B cell (primary cell): ENCODE data around the gene NAE1. TPM values are rescaled to one million over a fixed set of nuclear protein-coding genes. Genes with fewer than 3 reads are reported as not detected.

ENCODE experiments used
- ATAC-seq: fragments of 200-7000 bp; cut with Tn5 transposase; one replicate; pipeline ENCODE4 v1.10.0; 2021; ENCODE audit warnings: low read depth, mild to moderate bottlenecking, moderate number of reproducible peaks, moderate library complexity
- CTCF ChIA-PET: fragments of 350-600 bp; sonication (Branson Sonifier 250); formaldehyde crosslinking; loops from one replicate; lab custom pipeline; 2021; ENCODE audit warnings: antibody characterized with exemption, inconsistent platforms; lab: Charles Lee
- POLR2A ChIA-PET: fragments of 350-600 bp; sonication (Branson Sonifier 250); formaldehyde crosslinking; loops from one replicate; lab custom pipeline; 2021; ENCODE audit warnings: antibody characterized with exemption; lab: Charles Lee
- DNase-seq: peaks from one replicate; pipeline ENCODE4 v3.0.0; 2013
- H2AFZ ChIP-seq: 2 replicates; pipeline ENCODE4 v1.6.1; 2012; ENCODE audit warnings: mild to moderate bottlenecking, low read depth, low read length; ENCODE audit not compliant: insufficient read depth, poor library complexity, severe bottlenecking
- H3K27ac ChIP-seq, 2 donors: 1 replicate in 1 of 2; 2 replicates in 1 of 2; pipeline ENCODE4 v1.5.1; 2012 to 2013; ENCODE audit warnings: low read length in 2 of 2, mild to moderate bottlenecking in 2 of 2, moderate library complexity in 1 of 2
- H3K27me3 ChIP-seq, 4 experiments: fragments of 200-600 bp in 1 of 4; sonication (generic) in 1 of 4; replicated peaks in 1 of 4; 1 replicate in 2 of 4; 2 replicates in 2 of 4; pipeline versions ENCODE4 v1.6.1 to v1.7.0; 2013 to 2016; ENCODE audit warnings: low read length in 3 of 4, mild to moderate bottlenecking in 2 of 4, mixed read lengths in 1 of 4, moderate library complexity in 1 of 4; ENCODE audit not compliant: insufficient read depth in 4 of 4, control insufficient read depth in 3 of 4; ENCODE audit errors: control extremely low read depth in 1 of 4
- H3K36me3 ChIP-seq, 2 experiments: replicated peaks in 1 of 2; 1 replicate in 1 of 2; 2 replicates in 1 of 2; pipeline versions ENCODE4 v1.6.1 to v1.7.1; 2013; ENCODE audit warnings: low read length in 1 of 2; ENCODE audit not compliant: insufficient read depth in 2 of 2, control insufficient read depth in 1 of 2; ENCODE audit errors: control extremely low read depth in 1 of 2, extremely low read depth in 1 of 2
- H3K4me1 ChIP-seq, 2 donors: fragments of 200-600 bp in 1 of 2; sonication (generic) in 1 of 2; 1 replicate in 1 of 2; 2 replicates in 1 of 2; pipeline versions ENCODE4 v1.5.1 to v1.6.1; 2013 to 2017; ENCODE audit warnings: low read length in 2 of 2; ENCODE audit not compliant: control insufficient read depth in 2 of 2, insufficient read depth in 2 of 2
- H3K4me2 ChIP-seq: replicated peaks from 2 replicates; pipeline ENCODE3; 2012; ENCODE audit warnings: mild to moderate bottlenecking, low read depth, low read length; ENCODE audit not compliant: poor library complexity, severe bottlenecking
- H3K4me3 ChIP-seq, 5 experiments: fragments of 200-600 bp in 1 of 5; sonication (generic) in 1 of 5; 1 replicate in 3 of 5; 2 replicates in 2 of 5; pipeline versions ENCODE4 v1.5.1 to v1.7.0; 2011 to 2016; ENCODE audit warnings: low read length in 4 of 5, mild to moderate bottlenecking in 4 of 5, low read depth in 2 of 5, control low read depth in 1 of 5, moderate library complexity in 1 of 5; ENCODE audit not compliant: insufficient read depth in 1 of 5; ENCODE audit errors: control extremely low read depth in 1 of 5, extremely low read depth in 1 of 5
- H3K79me2 ChIP-seq: fragments of 200-600 bp; sonication (generic); one replicate; pipeline ENCODE4 v1.6.0; 2016; ENCODE audit warnings: low read length; ENCODE audit not compliant: control insufficient read depth, insufficient read depth
- H3K9ac ChIP-seq: fragments of 200-600 bp; sonication (generic); 2 replicates; pipeline ENCODE4 v1.6.1; 2017; ENCODE audit warnings: mild to moderate bottlenecking, low read length, moderate library complexity
- H3K9me3 ChIP-seq, 3 donors: one replicate each; pipeline versions ENCODE4 v1.6.1 to v1.7.1; 2013; ENCODE audit warnings: low read length in 2 of 3; ENCODE audit not compliant: control insufficient read depth in 2 of 3, insufficient read depth in 1 of 3; ENCODE audit errors: control extremely low read depth in 1 of 3
- H4K20me1 ChIP-seq: 2 replicates; pipeline ENCODE4 v1.6.0; 2012; ENCODE audit warnings: mild to moderate bottlenecking, low read length; ENCODE audit not compliant: insufficient read depth, control insufficient read depth, poor library complexity, severe bottlenecking
- H3K27ac Mint-ChIP-seq: one replicate; pipeline ENCODE4 v1.8.0; 2021; ENCODE audit warnings: mixed read lengths
- H3K27me3 Mint-ChIP-seq: one replicate; pipeline ENCODE4 v1.8.0; 2021; ENCODE audit warnings: mixed read lengths
- H3K4me1 Mint-ChIP-seq: one replicate; pipeline ENCODE4 v1.8.0; 2021; ENCODE audit warnings: mixed read lengths
- H3K4me3 Mint-ChIP-seq: one replicate; pipeline ENCODE4 v1.8.0; 2021; ENCODE audit warnings: mixed read lengths
- H3K9me3 Mint-ChIP-seq: one replicate; pipeline ENCODE4 v1.8.0; 2022; ENCODE audit warnings: mixed read lengths; ENCODE audit not compliant: insufficient read depth
- EZH2 ChIP-seq: IDR thresholded peaks from 2 replicates; pipeline ENCODE4 v1.6.1; 2012; ENCODE audit warnings: borderline replicate concordance, low read depth, mild to moderate bottlenecking, moderate library complexity, low read length; ENCODE audit not compliant: insufficient read depth, poor library complexity, severe bottlenecking
- WGBS: methylation state at CpG from one replicate; pipeline ENCODE4 v1.1.5; 2013; ENCODE audit warnings: missing lambda C conversion rate; ENCODE audit not compliant: insufficient coverage; 5-methylcytosine and 5-hydroxymethylcytosine counted together
- intact Hi-C: fragments of 100-400 bp; cut with micrococcal nuclease; formaldehyde crosslinking; loops from one replicate; pipeline ENCODE4 v1.10.0; 2022
- polyA plus RNA-seq: library from polyadenylated mRNA; depleted of rRNA; stranded (reverse); fragments of >200 nt; gene quantifications from 2 replicates; pipeline ENCODE4 v1.2.3, GENCODE V29; 2012
- total RNA-seq, 2 donors: library from RNA; stranded (reverse); fragments of 120-200 nt in 1 of 2; gene quantifications; 1 replicate in 1 of 2; 2 replicates in 1 of 2; pipeline versions ENCODE4 v1.2.3 to v1.2.4, GENCODE V29; 2013 to 2022
- TF ChIP-seq, protein P1 (sequence below): fragments of 200-600 bp; IDR thresholded peaks from one replicate; pipeline ENCODE4 v1.8.0; 2022; ENCODE audit warnings: antibody characterized with exemption, mild to moderate bottlenecking

Gene NAE1
- total and polyA plus RNA-seq, 2 donors (not counting 1 experiment from before 2014, with no cell fraction given): 19.3 to 57.6 TPM

DNA sequence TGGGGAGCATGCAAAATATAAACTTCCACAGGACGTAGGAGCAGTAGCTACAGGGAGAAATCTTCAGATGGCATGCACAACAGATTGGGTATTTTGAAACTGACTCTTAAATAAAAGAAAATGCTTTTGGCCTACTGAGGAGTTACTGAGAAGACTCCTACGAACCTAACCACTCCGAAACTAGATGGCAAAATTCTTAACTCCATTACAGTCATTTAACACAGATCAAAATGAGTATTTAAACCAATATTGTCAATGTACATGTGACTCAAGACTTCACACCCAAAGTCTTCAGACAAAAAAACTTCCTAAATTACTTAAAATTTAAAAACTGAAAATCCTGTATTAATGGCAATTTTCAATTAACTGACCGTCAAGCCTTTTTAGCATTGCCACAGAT is 21.0 kb downstream of the NAE1 start:
- ChIA-PET POLR2A (no interaction called here), CTCF (no interaction called here)
- H3K27me3 ChIP-seq: no peaks in the 10 kb centered on the region
- TF ChIP-seq, protein P1, sequence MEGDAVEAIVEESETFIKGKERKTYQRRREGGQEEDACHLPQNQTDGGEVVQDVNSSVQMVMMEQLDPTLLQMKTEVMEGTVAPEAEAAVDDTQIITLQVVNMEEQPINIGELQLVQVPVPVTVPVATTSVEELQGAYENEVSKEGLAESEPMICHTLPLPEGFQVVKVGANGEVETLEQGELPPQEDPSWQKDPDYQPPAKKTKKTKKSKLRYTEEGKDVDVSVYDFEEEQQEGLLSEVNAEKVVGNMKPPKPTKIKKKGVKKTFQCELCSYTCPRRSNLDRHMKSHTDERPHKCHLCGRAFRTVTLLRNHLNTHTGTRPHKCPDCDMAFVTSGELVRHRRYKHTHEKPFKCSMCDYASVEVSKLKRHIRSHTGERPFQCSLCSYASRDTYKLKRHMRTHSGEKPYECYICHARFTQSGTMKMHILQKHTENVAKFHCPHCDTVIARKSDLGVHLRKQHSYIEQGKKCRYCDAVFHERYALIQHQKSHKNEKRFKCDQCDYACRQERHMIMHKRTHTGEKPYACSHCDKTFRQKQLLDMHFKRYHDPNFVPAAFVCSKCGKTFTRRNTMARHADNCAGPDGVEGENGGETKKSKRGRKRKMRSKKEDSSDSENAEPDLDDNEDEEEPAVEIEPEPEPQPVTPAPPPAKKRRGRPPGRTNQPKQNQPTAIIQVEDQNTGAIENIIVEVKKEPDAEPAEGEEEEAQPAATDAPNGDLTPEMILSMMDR: no peak
- no peak for TF ChIP-seq EZH2
- H3K9ac ChIP-seq: no peak overlapping the region
- H3K4me3 ChIP-seq: no peak overlapping the region
- DNase-seq: no peak
- H3K4me1 ChIP-seq: no peaks in the 10 kb centered on the region
- H3K4me2 ChIP-seq: no peak overlapping the region
- H3K27ac Mint-ChIP-seq: no peak overlapping the region
- peaks cover 17 to 43% of the 10 kb centered on the region in 2 experiments for H3K36me3 ChIP-seq
- no CpG with 5 or more reads among the region's 4 CpGs for WGBS
- no peak overlapping the region for H3K4me3 Mint-ChIP-seq
- H4K20me1 ChIP-seq: no peaks in the 10 kb centered on the region
- no peaks in the 10 kb centered on the region for H3K27me3 Mint-ChIP-seq
- no peak overlapping the region for H2AFZ ChIP-seq
- no peak overlapping the region for H3K27ac ChIP-seq
- H3K9me3 Mint-ChIP-seq: no peaks in the 10 kb centered on the region
- intact Hi-C loops: no loop called here
- no peaks in the 10 kb centered on the region for H3K4me1 Mint-ChIP-seq
- no peak for ATAC-seq
- no peaks in the 10 kb centered on the region for H3K9me3 ChIP-seq
- no peaks in the 10 kb centered on the region for H3K79me2 ChIP-seq

DNA sequence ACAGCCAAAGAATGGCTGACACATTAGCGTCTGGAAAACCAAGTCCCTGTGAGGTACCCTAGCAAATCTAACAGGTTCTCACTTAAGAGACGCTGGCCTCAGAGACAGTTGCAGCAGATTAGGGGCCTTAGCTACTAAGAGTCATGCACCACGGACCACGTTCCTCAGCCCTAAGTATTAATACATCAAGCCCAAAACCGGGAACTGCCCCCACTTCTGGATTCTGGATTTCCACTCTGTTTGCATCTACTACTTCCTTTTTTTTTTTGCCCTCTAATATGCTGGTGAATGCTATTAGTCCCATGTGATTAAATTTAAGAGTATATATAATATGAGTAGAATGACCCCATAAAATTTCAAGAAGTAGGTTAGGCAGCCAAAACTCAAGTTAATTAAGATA is 28.6 kb downstream of the NAE1 start:
- intact Hi-C loops: no loop called here
- 100% methylated on average over 2 of the region's 5 CpGs for WGBS
- H3K27ac ChIP-seq: no peak overlapping the region
- no peak overlapping the region for H3K9ac ChIP-seq
- Mint-ChIP-seq H3K9me3 (no peaks in the 10 kb centered on the region), H3K27me3 (no peaks in the 10 kb centered on the region), H3K4me1 (no peaks in the 10 kb centered on the region), H3K27ac (no peak overlapping the region), H3K4me3 (no peak overlapping the region)
- POLR2A ChIA-PET: no interaction called here
- CTCF ChIA-PET: no interaction called here
- no peak overlapping the region for H2AFZ ChIP-seq
- H3K4me3 ChIP-seq: no peak overlapping the region
- H3K36me3 ChIP-seq: peaks cover 5 to 28% of the 10 kb centered on the region in 2 experiments
- no peak for DNase-seq
- no peaks in the 10 kb centered on the region for H4K20me1 ChIP-seq
- ATAC-seq: no peak
- TF ChIP-seq, protein P1: no peak
- no peak for TF ChIP-seq EZH2
- H3K27me3 ChIP-seq: no peaks in the 10 kb centered on the region
- H3K4me1 ChIP-seq: no peaks in the 10 kb centered on the region
- no peaks in the 10 kb centered on the region for H3K79me2 ChIP-seq
- H3K9me3 ChIP-seq: peaks cover 0 to 14% (median 0%) of the 10 kb centered on the region in 3 donors
- no peak overlapping the region for H3K4me2 ChIP-seq
